ENCODE measurements around the gene P2RY2.

DNA sequence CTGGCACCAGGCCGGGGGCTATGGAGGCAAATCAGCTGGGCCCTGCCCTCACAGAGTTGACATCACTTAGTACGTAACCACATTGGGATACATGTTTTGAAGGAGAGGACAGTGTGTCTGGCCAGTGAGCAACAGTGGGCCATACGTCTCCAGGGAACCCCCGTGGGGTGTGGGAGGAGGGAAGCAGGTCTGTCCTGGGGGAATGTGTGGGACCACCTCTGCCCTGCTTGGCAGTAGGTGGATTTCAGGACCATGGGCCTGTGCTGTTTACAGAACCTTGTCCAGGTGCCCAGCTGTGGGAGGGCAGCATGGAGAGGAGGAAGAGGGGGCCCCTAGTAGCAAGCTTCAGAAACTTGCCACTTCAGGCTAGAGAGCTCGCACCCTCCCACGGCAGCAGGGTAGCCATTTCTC lies 21.0 kb downstream of the P2RY2 start:
- TF ChIP-seq GATA2 (IDR thresholded peaks at IDR 0.05; ENCODE audit: low read depth, low read length) (no peak), GATA3 (IDR thresholded peaks at IDR 0.05; ENCODE audit: low read depth, low read length) (no peak)
